HEK293T (cell line): ENCODE data around the gene MAP3K14.

Source experiments
- PKNOX1 ChIP-seq: fragments of 450-650 bp; IDR thresholded peaks from 2 replicates; pipeline ENCODE4 v1.6.1; 2016
- SP1 ChIP-seq: fragments of 450-650 bp; IDR thresholded peaks from 2 replicates; pipeline ENCODE4 v1.6.1; 2017

- TF ChIP-seq SP1 (no peak), PKNOX1 (no peak)
Observed at GRCh38 chr17:45300060-45300751, 16.6 kb downstream of the MAP3K14 start.
